Measurements from ENCODE around the gene ADD2. TPM values are rescaled to one million over a fixed set of nuclear protein-coding genes. Genes with fewer than 3 reads are reported as not detected.

The ADD2 gene
- total RNA-seq, 1 donor from 2014 or later, result 2.6 TPM

DNA sequence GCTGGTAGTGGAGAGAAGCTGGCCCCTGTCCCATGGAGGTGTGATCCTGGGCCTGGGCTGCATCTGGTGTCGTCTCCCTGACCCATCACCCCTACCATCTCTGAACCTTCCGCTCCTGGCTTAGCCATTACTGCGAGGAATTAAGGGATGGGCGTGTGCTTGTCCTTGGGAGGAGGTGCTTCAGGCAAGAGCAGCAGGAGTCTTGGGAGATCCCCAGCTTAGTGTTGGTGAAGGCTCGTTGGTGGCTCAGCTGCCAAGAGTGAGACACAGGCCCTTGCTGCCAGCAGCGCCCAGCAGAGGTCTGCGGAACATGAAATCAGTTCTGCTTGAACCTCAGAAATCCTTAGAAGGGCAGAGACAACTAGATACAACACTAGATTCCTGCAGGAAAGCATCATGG, 154.5 kb downstream of the ADD2 start:
- H3K27ac ChIP-seq (ENCODE audit: low read depth, low read length), result no peak overlapping the region
- no peak overlapping the region for H3K9ac ChIP-seq (ENCODE audit: low read depth in 1 of 3, low read length in 3 of 3)
- no peak overlapping the region for H3K4me3 ChIP-seq (ENCODE audit: low read length in 3 of 3)
- no peaks in the 10 kb centered on the region for H3K9me3 ChIP-seq (ENCODE audit: control insufficient read depth in 3 of 3, low read length in 3 of 3)
- H3K27me3 ChIP-seq (ENCODE audit: control insufficient read depth in 3 of 3, insufficient read depth in 3 of 3, low read length in 3 of 3), result peaks cover 0 to 4% (median 4%) of the 10 kb centered on the region in 3 donors
- H3K36me3 ChIP-seq (ENCODE audit: control insufficient read depth in 3 of 3, insufficient read depth in 3 of 3, low read length in 3 of 3), result no peaks in the 10 kb centered on the region
- H3K4me1 ChIP-seq (ENCODE audit: control insufficient read depth in 3 of 3, insufficient read depth in 3 of 3, low read length in 3 of 3), result no peaks in the 10 kb centered on the region

DNA sequence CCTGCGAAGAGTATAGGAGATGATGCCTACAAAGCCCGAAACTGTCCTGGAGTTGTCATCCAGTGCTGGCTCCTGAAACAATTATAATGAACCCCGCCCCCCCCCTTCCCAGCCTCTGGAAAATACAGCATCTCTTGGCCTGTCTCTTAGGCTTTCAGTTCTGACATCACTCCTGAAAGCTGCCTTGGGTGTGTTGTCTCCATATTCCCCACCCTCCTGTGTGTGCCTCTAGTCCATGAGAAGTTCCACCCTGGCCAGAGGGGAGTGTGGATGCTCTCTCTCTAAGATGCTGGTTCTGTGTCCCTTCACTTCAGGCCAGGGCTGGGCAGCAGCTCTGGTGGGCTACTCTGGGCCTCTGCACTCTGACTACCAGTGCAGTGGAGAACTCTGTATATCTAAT, 155.4 kb downstream of the ADD2 start:
- H3K4me1 ChIP-seq (ENCODE audit: control insufficient read depth in 3 of 3, insufficient read depth in 3 of 3, low read length in 3 of 3), result no peaks in the 10 kb centered on the region
- H3K4me3 ChIP-seq (ENCODE audit: low read length in 3 of 3), result no peak overlapping the region
- H3K9me3 ChIP-seq (ENCODE audit: control insufficient read depth in 3 of 3, low read length in 3 of 3), result no peaks in the 10 kb centered on the region
- no peak overlapping the region for H3K9ac ChIP-seq (ENCODE audit: low read depth in 1 of 3, low read length in 3 of 3)
- peaks cover 0 to 4% (median 4%) of the 10 kb centered on the region in 3 donors for H3K27me3 ChIP-seq (ENCODE audit: control insufficient read depth in 3 of 3, insufficient read depth in 3 of 3, low read length in 3 of 3)
- H3K27ac ChIP-seq (ENCODE audit: low read depth, low read length), result no peak overlapping the region
- H3K36me3 ChIP-seq (ENCODE audit: control insufficient read depth in 3 of 3, insufficient read depth in 3 of 3, low read length in 3 of 3), result no peaks in the 10 kb centered on the region

DNA sequence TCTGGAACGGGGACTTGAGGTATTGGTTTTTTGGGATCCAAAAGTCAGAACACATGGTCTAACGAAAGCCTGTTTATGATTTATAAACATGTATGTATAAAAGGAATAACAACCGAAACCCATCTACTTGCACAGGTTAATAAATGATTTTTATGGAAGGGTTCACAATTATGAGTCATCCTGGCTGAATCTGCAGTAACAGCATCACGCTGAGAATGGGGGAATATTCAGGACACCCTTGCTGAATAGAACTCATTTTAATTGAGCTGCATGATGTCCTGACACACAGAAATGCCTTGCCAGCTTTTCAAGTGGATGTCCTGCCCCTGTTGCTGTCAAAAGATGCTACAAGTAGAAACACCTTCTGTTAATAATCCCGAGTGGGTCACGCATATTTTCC, 159.6 kb downstream of the ADD2 start:
- H3K27ac ChIP-seq (ENCODE audit: low read depth, low read length), result no peak overlapping the region
- H3K27me3 ChIP-seq (ENCODE audit: control insufficient read depth in 3 of 3, insufficient read depth in 3 of 3, low read length in 3 of 3), result peaks cover 0 to 11% (median 10%) of the 10 kb centered on the region in 3 donors
- no peaks in the 10 kb centered on the region for H3K36me3 ChIP-seq (ENCODE audit: control insufficient read depth in 3 of 3, insufficient read depth in 3 of 3, low read length in 3 of 3)
- no peak overlapping the region for H3K4me3 ChIP-seq (ENCODE audit: low read length in 3 of 3)
- no peaks in the 10 kb centered on the region for H3K4me1 ChIP-seq (ENCODE audit: control insufficient read depth in 3 of 3, insufficient read depth in 3 of 3, low read length in 3 of 3)
- H3K9me3 ChIP-seq (ENCODE audit: control insufficient read depth in 3 of 3, low read length in 3 of 3), result no peaks in the 10 kb centered on the region
- H3K9ac ChIP-seq (ENCODE audit: low read depth in 1 of 3, low read length in 3 of 3), result no peak overlapping the region

DNA sequence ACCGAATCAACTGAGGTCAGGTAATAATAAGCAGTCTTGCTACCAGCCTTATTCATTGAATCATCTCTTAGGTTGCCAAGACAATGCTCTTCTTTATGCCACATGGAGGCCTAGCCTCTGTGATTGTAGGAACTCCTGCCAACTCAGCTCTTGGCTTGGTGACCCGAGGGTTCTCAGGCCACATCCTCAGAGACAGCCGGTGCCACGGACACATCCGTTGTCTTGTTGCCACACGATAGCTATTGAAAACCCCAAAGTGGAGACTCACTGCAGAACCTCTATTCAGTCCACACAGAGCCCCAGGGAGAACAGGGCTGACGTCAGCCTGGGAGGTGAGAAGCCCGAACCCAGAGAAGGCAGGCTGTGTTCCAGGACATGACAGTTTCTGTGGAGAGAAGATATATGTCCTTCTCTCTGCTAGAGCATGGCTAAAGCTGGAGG, 160.9 kb downstream of the ADD2 start:
- Histone ChIP-seq H3K9me3 (ENCODE audit: control insufficient read depth in 3 of 3, low read length in 3 of 3) (no peaks in the 10 kb centered on the region), H3K4me1 (ENCODE audit: control insufficient read depth in 3 of 3, insufficient read depth in 3 of 3, low read length in 3 of 3) (no peaks in the 10 kb centered on the region), H3K9ac (ENCODE audit: low read depth in 1 of 3, low read length in 3 of 3) (no peak overlapping the region), H3K27me3 (ENCODE audit: control insufficient read depth in 3 of 3, insufficient read depth in 3 of 3, low read length in 3 of 3) (peaks cover 0 to 11% (median 10%) of the 10 kb centered on the region in 3 donors), H3K4me3 (ENCODE audit: low read length in 3 of 3) (no peak overlapping the region), H3K36me3 (ENCODE audit: control insufficient read depth in 3 of 3, insufficient read depth in 3 of 3, low read length in 3 of 3) (no peaks in the 10 kb centered on the region), H3K27ac (ENCODE audit: low read depth, low read length) (no peak overlapping the region)

Small RNA genes lying within 50 kb of the gene (small RNA-seq; reads per million reads assigned to genes)
- not detected for gene HMGN2P21

Other genes starting within 250 kb of the ADD2 start
- gene TGFA, start 214.4 kb downstream of the ADD2 start, total RNA-seq, result under 0.01 TPM
- gene FIGLA, start 22.4 kb upstream of the ADD2 start, total RNA-seq, result not detected
- not detected for gene CLEC4F, start 52.4 kb upstream of the ADD2 start, total RNA-seq
- gene CD207, start 67.6 kb upstream of the ADD2 start, total RNA-seq, result under 0.01 TPM
- 1.0 TPM for gene VAX2, start 132.4 kb upstream of the ADD2 start, total RNA-seq
- 1.6 TPM for gene ATP6V1B1, start 167.7 kb upstream of the ADD2 start, total RNA-seq
- 0.52 TPM for gene ANKRD53, start 210.4 kb upstream of the ADD2 start, total RNA-seq
- gene TEX261, start 226.7 kb upstream of the ADD2 start, total RNA-seq, result 11.0 TPM